H1 (cell line): ENCODE data around the gene LYPD3. TPM values are rescaled to one million over a fixed set of nuclear protein-coding genes. Genes with fewer than 3 reads are reported as not detected.

Experiments used
- CTCF ChIA-PET: fragments of 300-600 bp; sonication (Branson Sonifier 250); formaldehyde crosslinking; loops from one replicate; lab custom pipeline; 2021; ENCODE audit not compliant: partially characterized antibody; lab: Charles Lee
- POLR2A ChIA-PET: fragments of 300-600 bp; sonication (Branson Sonifier 250); formaldehyde crosslinking; loops from one replicate; lab custom pipeline; 2021; ENCODE audit warnings: inconsistent platforms; ENCODE audit not compliant: partially characterized antibody; lab: Charles Lee
- DNase-seq, 2 experiments: peaks; one replicate each; pipeline versions ENCODE4 v3.0.0 to v3.0.0-alpha.2; 2010 to 2022; ENCODE audit warnings: low spot score in 2 of 2, low read depth in 1 of 2, mixed read lengths in 1 of 2
- FAIRE-seq: peaks from 2 replicates; lab custom pipeline; 2011; peaks lifted over from hg19 to GRCh38; lab: Jason Lieb, UNC
- H2AFZ ChIP-seq: 2 replicates; pipeline ENCODE4 v1.8.1; 2012; ENCODE audit warnings: low read length, inconsistent platforms
- H2AK5ac ChIP-seq: 2 replicates; pipeline ENCODE4 v1.6.1; 2013; ENCODE audit warnings: low read depth, low read length
- H2BK120ac ChIP-seq: replicated peaks from 2 replicates; pipeline ENCODE3; 2013; ENCODE audit warnings: low read depth, low read length, inconsistent platforms
- H2BK12ac ChIP-seq: 2 replicates; pipeline ENCODE4 v1.6.1; 2013; ENCODE audit warnings: low read depth, low read length
- H2BK15ac ChIP-seq: 2 replicates; pipeline ENCODE4 v1.6.1; 2013; ENCODE audit warnings: low read length
- H2BK20ac ChIP-seq: 2 replicates; pipeline ENCODE4 v1.6.1; 2013; ENCODE audit warnings: low read length
- H2BK5ac ChIP-seq: 2 replicates; pipeline ENCODE4 v1.6.1; 2013; ENCODE audit warnings: low read depth, low read length
- H3K14ac ChIP-seq: 2 replicates; pipeline ENCODE4 v1.6.1; 2013; ENCODE audit warnings: inconsistent platforms; ENCODE audit not compliant: insufficient read length
- H3K18ac ChIP-seq: 2 replicates; pipeline ENCODE4 v1.6.1; 2013; ENCODE audit warnings: low read length; ENCODE audit errors: extremely low read depth
- H3K23ac ChIP-seq: 2 replicates; pipeline ENCODE4 v1.6.1; 2013; ENCODE audit warnings: inconsistent platforms; ENCODE audit not compliant: insufficient read length
- H3K23me2 ChIP-seq: 2 replicates; pipeline ENCODE4 v1.6.1; 2013; ENCODE audit warnings: low read depth, low read length
- H3K27ac ChIP-seq: 2 replicates; pipeline ENCODE4 v1.6.1; 2011; ENCODE audit warnings: low read depth, low read length, inconsistent platforms
- H3K27me3 ChIP-seq, 4 experiments: replicated peaks in 1 of 4; 1 replicate in 1 of 4; 2 replicates in 3 of 4; pipeline versions ENCODE4 v1.6.1 to v1.8.1; 2011 to 2013; ENCODE audit warnings: low read length in 3 of 4, mild to moderate bottlenecking in 3 of 4, inconsistent platforms in 2 of 4, mixed read lengths in 2 of 4, moderate library complexity in 1 of 4; ENCODE audit not compliant: control insufficient read depth in 3 of 4, insufficient read depth in 3 of 4; ENCODE audit errors: extremely low read depth in 1 of 4
- H3K36me3 ChIP-seq, 4 experiments: 2 replicates each; pipeline versions ENCODE4 v1.6.1 to v1.8.1; 2011 to 2013; ENCODE audit warnings: mild to moderate bottlenecking in 4 of 4, low read length in 3 of 4, moderate library complexity in 2 of 4, control low read depth in 1 of 4, inconsistent platforms in 1 of 4; ENCODE audit not compliant: insufficient read depth in 4 of 4, control insufficient read depth in 2 of 4
- H3K4ac ChIP-seq: replicated peaks from 2 replicates; pipeline ENCODE3; 2013; ENCODE audit warnings: low read length, low read depth, mixed read lengths, inconsistent platforms; ENCODE audit not compliant: insufficient read length
- H3K4me1 ChIP-seq, 4 experiments: replicated peaks in 1 of 4; 1 replicate in 1 of 4; 2 replicates in 3 of 4; pipeline versions ENCODE4 v1.6.1 to v1.8.1; 2011 to 2013; ENCODE audit warnings: low read length in 3 of 4, inconsistent platforms in 2 of 4, mixed read lengths in 1 of 4; ENCODE audit not compliant: insufficient read depth in 4 of 4, control insufficient read depth in 3 of 4
- H3K4me2 ChIP-seq, 2 experiments: 2 replicates each; pipeline versions ENCODE4 v1.6.1 to v1.8.1; 2011 to 2013; ENCODE audit warnings: low read depth in 2 of 2, low read length in 2 of 2, control low read depth in 1 of 2, inconsistent platforms in 1 of 2, mild to moderate bottlenecking in 1 of 2; ENCODE audit not compliant: insufficient read depth in 1 of 2
- H3K4me3 ChIP-seq, 4 experiments: fragments of 200-600, 300-600 bp in 1 of 4; sonication (generic), shearing (Covaris generic), sonication (Bioruptor Twin) in 1 of 4; 2 replicates each; pipeline versions ENCODE4 v1.5.1 to v1.8.1; 2011 to 2016; ENCODE audit warnings: low read length in 4 of 4, low read depth in 3 of 4, control low read depth in 2 of 4, inconsistent platforms in 2 of 4, mild to moderate bottlenecking in 2 of 4, mixed read lengths in 1 of 4, moderate library complexity in 1 of 4; ENCODE audit not compliant: insufficient read depth in 2 of 4; ENCODE audit errors: extremely low read depth in 1 of 4
- H3K56ac ChIP-seq: replicated peaks from 2 replicates; pipeline ENCODE3; 2013; ENCODE audit warnings: low read depth, mild to moderate bottlenecking, mixed read lengths, low read length, inconsistent platforms; ENCODE audit not compliant: insufficient read length
- H3K79me1 ChIP-seq: 2 replicates; pipeline ENCODE4 v1.6.1; 2013; ENCODE audit warnings: low read depth, low read length, control low read depth
- H3K79me2 ChIP-seq, 2 experiments: 2 replicates each; pipeline versions ENCODE4 v1.6.1 to v1.8.1; 2012 to 2013; ENCODE audit warnings: low read length in 2 of 2, mild to moderate bottlenecking in 2 of 2, inconsistent platforms in 1 of 2; ENCODE audit not compliant: insufficient read depth in 2 of 2, control insufficient read depth in 1 of 2
- H3K9ac ChIP-seq, 4 experiments: replicated peaks in 1 of 4; 1 replicate in 1 of 4; 2 replicates in 3 of 4; pipeline versions ENCODE4 v1.6.1 to v1.8.1; 2011 to 2013; ENCODE audit warnings: low read depth in 3 of 4, low read length in 3 of 4, control low read depth in 2 of 4, mild to moderate bottlenecking in 2 of 4, moderate library complexity in 2 of 4, inconsistent platforms in 1 of 4; ENCODE audit errors: extremely low read depth in 1 of 4
- H3K9me3 ChIP-seq, 2 experiments: 2 replicates each; pipeline versions ENCODE4 v1.6.1 to v1.8.1; 2012 to 2013; ENCODE audit warnings: mild to moderate bottlenecking in 2 of 2, moderate library complexity in 2 of 2, control low read depth in 1 of 2, inconsistent platforms in 1 of 2, low read depth in 1 of 2, low read length in 1 of 2, mixed read lengths in 1 of 2; ENCODE audit not compliant: insufficient read depth in 2 of 2
- H4K20me1 ChIP-seq, 2 experiments: replicated peaks in 1 of 2; 2 replicates each; pipeline versions ENCODE3 to v1.8.1; 2011 to 2013; ENCODE audit warnings: inconsistent platforms in 2 of 2, low read length in 2 of 2, mild to moderate bottlenecking in 1 of 2; ENCODE audit not compliant: insufficient read depth in 2 of 2, control insufficient read depth in 1 of 2
- H4K5ac ChIP-seq: 2 replicates; pipeline ENCODE4 v1.6.1; 2013; ENCODE audit warnings: low read length, low read depth, mixed read lengths, inconsistent platforms; ENCODE audit not compliant: insufficient read length
- H4K8ac ChIP-seq: 2 replicates; pipeline ENCODE4 v1.8.0; 2013; ENCODE audit warnings: mild to moderate bottlenecking, moderate library complexity, low read length, inconsistent platforms; ENCODE audit not compliant: insufficient read depth; ENCODE audit errors: extremely low read depth
- H4K91ac ChIP-seq: replicated peaks from 2 replicates; pipeline ENCODE3; 2013; ENCODE audit warnings: low read length, mixed read lengths, inconsistent platforms; ENCODE audit not compliant: insufficient read length
- YY1 ChIP-seq: IDR thresholded peaks from 2 replicates; pipeline ENCODE4 v1.6.1; 2011; ENCODE audit warnings: low read depth, mild to moderate bottlenecking, low read length
- WGBS, 2 experiments: shearing (Covaris generic) in 1 of 2; methylation state at CpG; one replicate each; pipeline versions ENCODE4 v1.1.6 to v1.1.7; 2013 to 2015; ENCODE audit warnings: low lambda C conversion rate in 2 of 2, mixed read lengths in 2 of 2, inconsistent platforms in 1 of 2, low coverage in 1 of 2, missing lambda C conversion rate in 1 of 2; ENCODE audit not compliant: insufficient replicate concordance in 2 of 2, insufficient coverage in 1 of 2, insufficient read length in 1 of 2; ENCODE audit errors: extremely low coverage in 1 of 2, missing lambda C conversion rate in 1 of 2; 5-methylcytosine and 5-hydroxymethylcytosine counted together
- polyA plus RNA-seq, 7 experiments: library from polyadenylated mRNA; depleted of rRNA in 3 of 7; stranded (reverse) in 5 of 7; unstranded in 2 of 7; fragments of >200 nt in 5 of 7; fragments of 200-250 nt in 2 of 7; gene quantifications; 1 replicate in 5 of 7; 2 replicates in 1 of 7; 4 replicates in 1 of 7; pipeline versions ENCODE4 v1.2.1 to v1.2.3, GENCODE V29; 2011 to 2013; ENCODE audit warnings: missing spikeins in 2 of 7, mixed read lengths in 2 of 7
- total RNA-seq: library from RNA; stranded (reverse); fragmentation: NEBNext Ultra II Directional; extraction: Animal tissue kit (Norgen Biotek cat#: 25700); gene quantifications from 2 replicates; pipeline ENCODE4 v1.2.1, GENCODE V29; 2021

Gene LYPD3
- total and polyA plus RNA-seq, 2 of the 8 experiments (the other 6 are each of a cell fraction or from before 2014, with no cell fraction given), result 4.1 to 16.4 TPM

GRCh38 chr19:43490759-43491158 lies 25.4 kb upstream of the LYPD3 start:
- CTCF ChIA-PET, result interaction anchor here (0.7 to 2.1 kb wide), 4 partner anchors 28 to 119 kb away, joined by 3 to 14 read pairs (median 6); no protein-coding TSS in a partner anchor
- no peak overlapping the region for H3K14ac ChIP-seq
- H3K36me3 ChIP-seq, result no peaks in the 10 kb centered on the region
- no peak for TF ChIP-seq YY1

More at GRCh38 chr19:43490759-43491158, 25.4 kb upstream of the LYPD3 start:
- H3K4me2 ChIP-seq, result no peak overlapping the region
- POLR2A ChIA-PET, result interaction anchor here (0.9 to 2.2 kb wide), 5 partner anchors 11 to 27 kb away, joined by 3 to 6 read pairs (median 3); no protein-coding TSS in a partner anchor
- no peaks in the 10 kb centered on the region for H4K20me1 ChIP-seq
- H3K18ac ChIP-seq, result no peak overlapping the region
- H4K5ac ChIP-seq, result no peak overlapping the region
- no peaks in the 10 kb centered on the region for H3K9me3 ChIP-seq
- H3K79me2 ChIP-seq, result no peaks in the 10 kb centered on the region
- no peak overlapping the region for H4K8ac ChIP-seq
- H2AFZ ChIP-seq, result no peak overlapping the region
- no peaks in the 10 kb centered on the region for H3K27me3 ChIP-seq
- no peak overlapping the region for H3K23ac ChIP-seq
- H3K4me3 ChIP-seq, result no peak overlapping the region
- H3K9ac ChIP-seq, result no peak overlapping the region
- no peak for FAIRE-seq
- H3K4ac ChIP-seq, result no peak overlapping the region
- H2BK20ac ChIP-seq, result no peak overlapping the region
- H2BK15ac ChIP-seq, result no peak overlapping the region
- H2BK120ac ChIP-seq, result no peak overlapping the region
- no peak overlapping the region for H4K91ac ChIP-seq
- H2BK12ac ChIP-seq, result no peak overlapping the region
- no peak overlapping the region for H3K27ac ChIP-seq
- no peak overlapping the region for H2AK5ac ChIP-seq
- no peaks in the 10 kb centered on the region; the same call in 1 of the 2 replicates for H3K23me2 ChIP-seq
- no peak for DNase-seq
- WGBS, 2 experiments, result 90% methylated on average over 5 of the region's 5 CpGs; no CpG with 5 or more reads in 1 of the 2 experiments
- H3K79me1 ChIP-seq, result no peaks in the 10 kb centered on the region
- H3K4me1 ChIP-seq, result no peaks in the 10 kb centered on the region; a peak in 1 of 7 replicates
- H2BK5ac ChIP-seq, result no peak overlapping the region
- H3K56ac ChIP-seq, result no peak overlapping the region
